ENCODE results near the gene TCIRG1. TPM values are rescaled to one million over a fixed set of nuclear protein-coding genes. Genes with fewer than 3 reads are reported as not detected.

The TCIRG1 gene
- polyA plus RNA-seq, 1 donor = 24.7 TPM

DNA sequence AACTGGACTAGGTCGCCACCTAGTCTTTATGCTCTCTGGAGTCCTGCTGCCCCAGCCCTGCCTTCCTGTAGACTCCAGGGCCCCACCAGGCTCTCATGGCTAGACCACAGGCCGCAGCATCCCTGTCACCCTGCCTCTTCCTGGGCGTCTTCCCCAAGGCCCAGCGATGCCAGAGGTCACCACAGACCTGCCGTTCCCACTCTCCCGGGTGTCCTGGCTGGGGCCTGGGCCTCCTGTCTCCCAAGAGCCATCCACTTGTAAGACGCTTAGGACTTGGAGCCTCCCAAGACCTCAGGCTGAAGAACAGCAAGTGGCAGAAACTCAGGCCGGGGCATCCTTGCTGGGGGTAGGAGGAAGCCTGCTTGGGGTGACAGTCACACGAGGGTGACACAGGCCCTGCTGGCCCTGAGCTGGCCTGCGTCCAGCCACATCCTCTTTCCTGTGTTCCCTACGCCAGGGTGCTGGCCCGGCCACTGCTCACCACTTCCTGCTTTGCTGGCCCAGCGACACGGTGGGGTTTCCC is 2.0 kb upstream of the TCIRG1 start:
- DNase-seq (ENCODE audit: low read depth) = no peak

DNA sequence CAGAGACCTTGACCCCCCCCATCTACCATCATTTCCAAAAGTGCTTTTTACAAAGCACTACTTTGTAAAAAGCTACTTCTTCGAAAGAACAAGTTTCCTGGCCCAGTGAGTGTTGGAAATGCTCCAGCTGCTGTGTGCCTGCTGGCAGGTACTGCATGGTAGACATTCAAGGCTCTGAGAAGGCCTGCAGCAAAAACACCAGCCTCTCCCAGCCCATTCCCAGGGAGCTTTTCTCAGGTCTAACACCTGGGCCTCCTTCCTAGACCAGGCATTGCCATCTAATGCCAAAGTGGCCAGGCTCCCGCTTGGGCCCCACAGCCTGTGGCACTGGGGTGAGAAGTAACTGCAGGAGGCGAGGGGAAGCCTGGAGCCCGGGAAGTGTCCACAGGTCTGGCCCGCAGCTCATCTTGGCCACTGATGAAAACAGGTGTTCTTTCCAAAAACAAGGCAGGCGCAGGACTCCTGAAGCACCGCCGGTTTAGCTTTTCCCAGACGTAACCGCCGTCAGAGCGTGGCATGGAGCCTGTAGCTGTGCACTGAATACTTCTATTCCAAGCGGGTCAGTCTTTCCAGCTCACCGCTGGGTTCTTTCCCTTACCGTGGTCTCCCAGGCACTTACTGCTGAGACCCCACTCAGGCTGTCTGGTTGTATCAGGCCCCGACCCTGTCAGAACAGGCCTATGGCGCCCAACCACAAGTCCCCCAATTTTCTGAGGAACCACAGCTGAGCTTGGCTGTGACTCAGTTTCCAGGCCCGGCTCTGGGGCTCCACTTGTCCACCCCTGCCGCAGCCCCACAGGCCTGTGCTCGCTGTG is 1.2 kb upstream of the TCIRG1 start:
- DNase-seq (ENCODE audit: low read depth) = no peak

DNA sequence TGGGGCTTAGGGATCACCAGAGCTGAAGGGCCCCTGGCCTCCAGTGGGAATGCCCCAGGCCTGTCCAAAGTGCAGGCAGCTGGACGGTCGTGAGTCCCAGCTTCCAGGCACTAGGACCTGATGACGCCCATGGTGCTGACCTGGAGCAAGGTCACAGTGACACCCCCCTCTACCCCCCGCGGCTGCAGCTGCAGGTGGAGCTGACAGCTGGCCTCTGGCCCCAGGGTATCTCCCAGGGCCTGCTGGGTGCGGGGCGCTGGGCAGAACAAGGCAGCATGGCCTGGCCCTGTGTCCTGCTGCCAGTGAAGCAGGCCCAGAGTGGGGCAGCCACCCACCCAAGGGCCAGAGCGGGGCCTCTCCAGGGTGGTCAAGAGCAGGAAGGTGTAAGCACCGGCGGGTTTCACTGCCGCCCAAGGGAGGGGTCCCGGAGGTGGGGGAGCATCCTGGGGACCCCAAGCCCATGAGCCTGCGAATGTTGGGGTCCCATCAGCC is 553 bp upstream of the TCIRG1 start:
- DNase-seq (ENCODE audit: low read depth) = no peak

DNA sequence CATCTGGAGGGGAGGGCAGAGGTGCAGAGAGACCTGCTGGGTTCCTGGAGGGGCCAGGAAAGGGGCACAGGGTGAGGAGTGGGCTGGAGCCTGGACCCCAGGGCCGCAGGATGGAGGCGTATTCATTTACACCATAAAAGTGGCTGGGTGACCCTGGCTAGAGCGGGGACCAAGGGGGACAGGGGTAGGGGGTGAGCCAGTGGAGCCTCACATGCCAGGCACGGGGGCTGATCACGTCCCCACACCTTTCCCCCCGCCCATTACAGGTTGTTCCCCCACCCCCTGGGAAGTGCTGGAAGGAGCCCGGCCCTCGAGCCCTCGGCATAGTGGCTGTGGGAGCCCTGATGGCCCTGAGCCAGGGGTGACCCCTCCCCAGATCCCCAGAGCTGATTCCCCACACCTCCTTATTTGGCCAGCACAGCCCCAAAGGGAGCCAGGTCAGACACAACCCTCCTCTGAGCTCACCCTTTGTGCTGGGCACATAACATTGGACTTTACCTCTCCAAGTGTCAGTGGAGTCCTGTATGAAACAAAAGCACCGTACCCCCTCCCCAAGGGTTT is 781 bp downstream of the TCIRG1 start:
- DNase-seq (ENCODE audit: low read depth) = no peak

DNA sequence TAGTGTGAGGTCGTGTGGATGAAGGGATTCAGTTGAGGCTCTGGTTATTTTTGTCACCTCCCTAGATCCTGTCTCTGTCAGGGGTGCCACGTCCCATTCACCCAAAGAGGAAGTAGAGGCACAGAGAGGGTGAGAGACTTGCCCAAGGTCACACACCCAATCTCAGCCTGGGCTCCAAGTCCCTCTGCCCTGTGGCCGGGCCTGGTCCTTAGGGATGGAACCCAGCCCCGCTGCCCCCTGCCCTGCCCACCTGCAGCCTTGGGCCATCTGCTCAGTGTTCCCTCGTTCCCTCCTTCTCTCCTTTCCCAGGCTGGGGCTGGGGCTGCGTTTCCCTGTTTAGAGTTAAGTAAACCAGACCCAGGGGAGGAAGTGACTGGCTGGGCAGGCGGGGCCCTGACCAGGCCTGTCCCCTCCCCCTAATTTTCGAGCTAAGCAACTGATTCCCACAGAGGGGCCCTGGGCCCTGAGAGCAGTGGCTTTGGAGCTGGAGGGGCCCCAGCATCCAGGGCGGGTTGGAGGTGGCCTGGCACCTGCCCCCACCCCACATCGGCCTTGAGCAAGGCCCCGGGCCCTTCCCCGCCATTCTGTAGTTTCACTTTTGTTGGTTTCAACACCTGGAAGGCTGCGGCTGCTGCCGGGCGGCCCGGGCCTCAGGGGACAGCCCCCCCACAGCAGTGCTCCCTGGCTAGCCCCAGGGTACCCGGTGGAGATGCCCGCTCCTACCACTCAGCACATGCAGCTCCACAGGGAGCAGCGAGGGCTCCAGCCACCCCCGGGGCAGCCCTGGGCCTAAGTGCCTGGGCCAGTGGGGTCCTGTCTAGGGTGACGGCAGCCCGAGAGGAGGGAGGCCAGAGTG is 1.5 kb downstream of the TCIRG1 start:
- no peak for DNase-seq (ENCODE audit: low read depth)

DNA sequence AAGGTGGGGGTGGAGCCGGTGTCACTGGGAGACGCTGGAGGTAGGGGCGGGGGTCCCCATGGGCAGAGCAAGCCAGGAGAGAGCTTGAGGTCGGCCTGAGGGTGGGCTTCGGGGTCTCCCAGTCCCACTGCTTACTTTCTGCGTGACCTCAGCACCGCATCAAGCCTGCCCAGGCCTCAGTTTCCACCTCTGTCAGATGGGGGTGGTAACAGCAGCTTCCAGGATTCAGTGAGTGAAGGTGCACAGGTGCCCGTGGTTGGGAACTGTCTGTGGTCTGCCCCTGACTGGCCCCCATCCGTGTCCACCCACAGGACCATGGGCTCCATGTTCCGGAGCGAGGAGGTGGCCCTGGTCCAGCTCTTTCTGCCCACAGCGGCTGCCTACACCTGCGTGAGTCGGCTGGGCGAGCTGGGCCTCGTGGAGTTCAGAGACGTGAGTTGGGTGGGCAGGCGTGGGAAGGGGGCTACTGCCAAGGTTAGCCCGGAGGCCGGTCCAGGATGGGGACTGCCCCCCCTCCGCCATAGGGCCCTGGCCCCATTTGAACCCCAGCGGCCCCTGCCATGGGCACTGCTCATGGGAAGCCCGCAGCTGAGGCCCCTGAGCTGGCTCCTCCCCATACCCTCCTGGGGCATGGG is 2.2 kb downstream of the TCIRG1 start:
- no peak for DNase-seq (ENCODE audit: low read depth)

DNA sequence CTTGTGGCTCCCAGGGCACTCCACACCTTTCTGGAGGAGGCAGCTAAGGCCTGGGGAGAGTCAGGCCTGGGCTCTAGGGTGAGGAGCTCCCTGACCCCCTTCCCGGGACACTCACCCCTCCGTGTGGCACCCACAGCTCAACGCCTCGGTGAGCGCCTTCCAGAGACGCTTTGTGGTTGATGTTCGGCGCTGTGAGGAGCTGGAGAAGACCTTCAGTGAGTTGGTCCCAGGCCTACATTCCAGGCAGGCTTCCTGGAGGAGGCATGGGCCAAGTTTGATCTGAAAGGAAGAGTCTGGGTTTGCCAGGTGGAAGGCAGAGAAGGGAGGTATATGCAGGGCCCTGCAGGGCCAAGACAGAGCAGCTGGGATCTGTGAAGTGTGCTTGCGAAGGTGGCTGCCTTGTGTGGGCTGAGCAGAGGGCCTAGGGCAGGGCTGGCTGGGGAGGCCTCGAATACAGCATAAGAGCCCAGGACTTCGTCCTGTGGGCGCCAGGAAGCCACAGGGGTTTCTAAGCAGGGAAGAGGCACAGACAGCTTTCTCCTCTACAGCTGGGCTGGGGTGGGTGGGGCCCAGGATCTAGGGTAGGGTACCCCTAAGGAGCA is 2.9 kb downstream of the TCIRG1 start:
- DNase-seq (ENCODE audit: low read depth) = no peak

DNA sequence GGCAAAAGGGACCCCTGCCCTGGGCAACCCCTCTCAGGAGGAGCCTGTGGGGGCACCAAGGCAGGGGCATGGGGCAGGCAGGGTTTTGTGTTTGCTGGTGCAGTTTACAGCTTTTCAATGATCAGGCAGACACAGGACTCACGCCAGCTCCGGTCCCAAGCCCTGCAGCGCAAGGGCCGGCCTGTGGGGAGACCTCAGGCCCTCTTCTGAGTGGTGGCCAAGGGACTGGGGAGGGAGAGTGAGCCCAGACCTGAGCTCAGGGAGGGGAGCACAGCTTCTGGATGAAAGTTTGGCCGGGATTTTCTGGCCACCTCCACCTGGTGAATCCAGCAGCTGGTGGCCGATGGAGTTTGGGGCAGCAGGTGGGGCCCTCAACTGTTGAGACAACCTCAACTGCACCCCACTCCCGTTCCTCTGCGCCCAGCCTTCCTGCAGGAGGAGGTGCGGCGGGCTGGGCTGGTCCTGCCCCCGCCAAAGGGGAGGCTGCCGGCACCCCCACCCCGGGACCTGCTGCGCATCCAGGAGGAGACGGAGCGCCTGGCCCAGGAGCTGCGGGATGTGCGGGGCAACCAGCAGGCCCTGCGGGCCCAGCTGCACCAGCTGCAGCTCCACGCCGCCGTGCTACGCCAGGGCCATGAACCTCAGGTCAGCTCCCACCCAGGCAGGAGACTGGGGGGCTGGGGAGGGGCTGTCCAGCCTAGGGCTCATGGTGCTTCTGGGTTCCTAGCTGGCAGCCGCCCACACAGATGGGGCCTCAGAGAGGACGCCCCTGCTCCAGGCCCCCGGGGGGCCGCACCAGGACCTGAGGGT is 3.6 kb downstream of the TCIRG1 start:
- no peak for DNase-seq (ENCODE audit: low read depth)

DNA sequence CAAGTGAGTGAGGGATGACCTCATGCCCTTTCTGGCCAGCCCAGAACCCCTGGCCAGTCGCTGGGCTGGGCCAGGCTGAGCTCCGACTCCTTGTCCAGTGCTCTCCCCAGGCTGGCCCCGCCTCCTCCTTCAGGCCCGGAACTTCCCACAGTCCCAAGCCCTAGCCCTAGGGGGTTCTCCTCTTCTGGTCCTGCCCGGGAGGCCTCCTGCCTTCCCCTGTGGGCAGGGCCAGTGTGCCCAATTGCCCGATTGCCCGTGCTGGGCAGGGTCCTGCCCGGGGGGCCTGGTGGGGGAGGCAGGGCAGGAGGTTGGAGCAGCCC is 4.2 kb downstream of the TCIRG1 start:
- no peak for DNase-seq (ENCODE audit: low read depth)

DNA sequence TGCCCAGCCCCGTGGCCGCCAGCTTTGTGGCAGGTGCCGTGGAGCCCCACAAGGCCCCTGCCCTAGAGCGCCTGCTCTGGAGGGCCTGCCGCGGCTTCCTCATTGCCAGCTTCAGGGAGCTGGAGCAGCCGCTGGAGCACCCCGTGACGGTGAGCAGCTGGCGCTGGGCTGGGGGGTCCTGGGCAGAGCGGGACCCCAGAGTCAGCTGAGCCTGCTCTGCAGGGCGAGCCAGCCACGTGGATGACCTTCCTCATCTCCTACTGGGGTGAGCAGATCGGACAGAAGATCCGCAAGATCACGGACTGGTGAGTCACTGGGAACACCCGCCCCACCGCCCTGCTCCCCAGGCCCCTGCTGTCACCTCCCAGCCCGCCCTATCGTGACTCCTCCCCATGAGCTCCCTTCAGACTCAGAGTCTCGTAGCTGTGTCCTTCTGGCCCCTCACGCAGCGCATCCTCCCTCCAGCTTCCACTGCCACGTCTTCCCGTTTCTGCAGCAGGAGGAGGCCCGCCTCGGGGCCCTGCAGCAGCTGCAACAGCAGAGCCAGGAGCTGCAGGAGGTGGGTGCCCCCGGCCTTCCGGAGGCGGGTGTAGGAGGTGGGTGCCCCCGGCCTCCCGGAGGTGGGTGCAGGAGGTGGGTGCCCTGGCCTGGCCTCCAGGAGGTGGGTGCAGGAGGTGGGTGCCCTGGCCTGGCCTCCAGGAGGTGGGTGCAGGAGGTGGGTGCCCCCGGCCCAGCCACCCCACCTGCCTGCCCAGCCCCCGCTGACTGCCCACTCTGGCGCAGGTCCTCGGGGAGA is 4.7 kb downstream of the TCIRG1 start:
- no peak for DNase-seq (ENCODE audit: low read depth)

DNA sequence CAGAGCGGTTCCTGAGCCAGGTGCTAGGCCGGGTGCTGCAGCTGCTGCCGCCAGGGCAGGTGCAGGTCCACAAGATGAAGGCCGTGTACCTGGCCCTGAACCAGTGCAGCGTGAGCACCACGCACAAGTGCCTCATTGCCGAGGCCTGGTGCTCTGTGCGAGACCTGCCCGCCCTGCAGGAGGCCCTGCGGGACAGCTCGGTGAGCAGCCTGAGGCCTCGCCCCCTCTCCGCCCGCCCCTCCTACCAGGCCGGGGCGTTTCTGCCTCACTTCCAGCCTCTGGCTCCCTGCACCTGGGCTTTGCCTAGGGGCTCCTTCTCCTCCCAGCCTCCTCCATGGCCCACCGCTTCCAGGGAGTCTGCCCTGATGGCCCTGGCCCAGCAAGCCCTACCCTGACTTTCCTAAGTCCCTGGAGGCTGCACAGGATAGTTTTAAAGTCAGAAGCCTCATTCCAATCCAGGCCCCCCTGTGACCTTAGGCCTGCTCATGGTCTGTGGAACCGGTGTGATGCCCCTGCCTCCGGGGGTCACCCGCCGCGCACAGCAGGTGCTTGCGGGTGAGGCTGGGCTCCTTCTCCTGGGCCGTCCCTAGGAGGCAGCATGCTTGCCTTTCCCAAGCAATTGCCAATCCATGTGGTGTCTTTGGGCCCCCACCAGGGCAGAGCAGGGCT is 5.5 kb downstream of the TCIRG1 start:
- DNase-seq (ENCODE audit: low read depth) = no peak

DNA sequence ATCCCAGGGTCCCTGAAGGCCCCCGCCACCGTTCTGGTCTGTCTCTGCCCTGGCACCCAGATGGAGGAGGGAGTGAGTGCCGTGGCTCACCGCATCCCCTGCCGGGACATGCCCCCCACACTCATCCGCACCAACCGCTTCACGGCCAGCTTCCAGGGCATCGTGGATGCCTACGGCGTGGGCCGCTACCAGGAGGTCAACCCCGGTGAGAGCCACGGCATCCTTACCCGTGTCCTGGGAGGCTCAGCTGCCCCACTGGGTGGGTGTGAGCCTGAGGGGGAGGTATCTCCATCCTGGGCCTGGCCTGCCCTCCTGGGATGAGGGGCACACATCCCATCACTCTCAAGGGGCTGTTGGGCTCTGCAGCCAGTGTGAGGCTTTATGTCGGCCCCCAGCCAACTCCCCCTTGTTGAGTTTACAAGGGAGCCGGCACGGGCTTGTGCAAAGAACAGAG is 6.1 kb downstream of the TCIRG1 start:
- no peak for DNase-seq (ENCODE audit: low read depth)

DNA sequence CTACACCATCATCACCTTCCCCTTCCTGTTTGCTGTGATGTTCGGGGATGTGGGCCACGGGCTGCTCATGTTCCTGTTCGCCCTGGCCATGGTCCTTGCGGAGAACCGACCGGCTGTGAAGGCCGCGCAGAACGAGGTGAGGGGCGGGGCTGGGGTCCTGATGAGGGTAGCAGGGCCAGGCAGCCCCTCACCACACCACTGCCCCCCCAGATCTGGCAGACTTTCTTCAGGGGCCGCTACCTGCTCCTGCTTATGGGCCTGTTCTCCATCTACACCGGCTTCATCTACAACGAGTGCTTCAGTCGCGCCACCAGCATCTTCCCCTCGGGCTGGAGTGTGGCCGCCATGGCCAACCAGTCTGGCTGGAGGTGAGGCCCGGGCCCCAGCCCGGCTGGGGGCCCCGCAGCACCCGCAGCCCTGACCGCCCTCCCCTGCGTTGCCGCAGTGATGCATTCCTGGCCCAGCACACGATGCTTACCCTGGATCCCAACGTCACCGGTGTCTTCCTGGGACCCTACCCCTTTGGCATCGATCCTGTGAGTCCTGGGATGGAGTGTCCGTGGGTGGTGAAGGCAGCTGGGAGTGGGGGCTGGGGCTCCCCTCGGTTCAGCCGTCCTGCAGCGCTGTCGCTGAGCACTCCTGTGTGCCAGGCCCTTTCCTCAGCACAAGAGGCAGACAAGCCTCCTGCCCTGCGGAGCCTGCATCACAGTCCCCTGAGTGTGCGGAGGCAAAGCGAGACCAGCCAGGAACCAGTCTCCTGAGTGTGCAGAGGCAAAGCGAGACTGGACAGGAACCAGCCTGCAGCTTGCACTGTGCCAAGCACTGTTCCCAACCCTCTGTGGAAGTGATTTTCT is 8.8 kb downstream of the TCIRG1 start:
- DNase-seq (ENCODE audit: low read depth) = no peak

DNA sequence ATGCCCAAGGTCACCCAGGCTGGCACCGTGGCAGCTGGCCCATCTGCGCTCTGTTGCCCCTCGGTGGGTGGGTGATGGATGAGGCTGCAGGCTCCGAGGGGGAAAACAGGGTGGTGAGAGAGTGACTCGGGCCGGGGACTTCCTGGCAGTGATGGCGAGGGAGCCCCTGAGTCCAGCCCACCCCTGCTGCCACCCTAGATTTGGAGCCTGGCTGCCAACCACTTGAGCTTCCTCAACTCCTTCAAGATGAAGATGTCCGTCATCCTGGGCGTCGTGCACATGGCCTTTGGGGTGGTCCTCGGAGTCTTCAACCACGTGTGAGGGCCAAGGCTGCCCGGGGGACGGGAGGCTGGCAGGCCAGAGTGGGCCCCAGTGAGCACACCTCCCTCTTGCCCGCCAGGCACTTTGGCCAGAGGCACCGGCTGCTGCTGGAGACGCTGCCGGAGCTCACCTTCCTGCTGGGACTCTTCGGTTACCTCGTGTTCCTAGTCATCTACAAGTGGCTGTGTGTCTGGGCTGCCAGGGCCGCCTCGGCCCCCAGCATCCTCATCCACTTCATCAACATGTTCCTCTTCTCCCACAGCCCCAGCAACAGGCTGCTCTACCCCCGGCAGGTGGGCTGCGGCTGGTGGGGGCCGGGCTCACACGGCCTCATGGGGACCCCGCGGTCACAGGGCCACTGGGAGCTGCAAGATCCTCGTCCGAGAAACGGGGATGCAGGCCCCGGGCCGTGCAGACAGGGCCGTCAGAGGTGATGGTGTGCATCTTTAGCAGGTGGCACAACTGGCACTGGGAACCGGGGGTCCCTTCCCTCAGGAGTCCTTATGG is 10.1 kb downstream of the TCIRG1 start:
- no peak for DNase-seq (ENCODE audit: low read depth)

DNA sequence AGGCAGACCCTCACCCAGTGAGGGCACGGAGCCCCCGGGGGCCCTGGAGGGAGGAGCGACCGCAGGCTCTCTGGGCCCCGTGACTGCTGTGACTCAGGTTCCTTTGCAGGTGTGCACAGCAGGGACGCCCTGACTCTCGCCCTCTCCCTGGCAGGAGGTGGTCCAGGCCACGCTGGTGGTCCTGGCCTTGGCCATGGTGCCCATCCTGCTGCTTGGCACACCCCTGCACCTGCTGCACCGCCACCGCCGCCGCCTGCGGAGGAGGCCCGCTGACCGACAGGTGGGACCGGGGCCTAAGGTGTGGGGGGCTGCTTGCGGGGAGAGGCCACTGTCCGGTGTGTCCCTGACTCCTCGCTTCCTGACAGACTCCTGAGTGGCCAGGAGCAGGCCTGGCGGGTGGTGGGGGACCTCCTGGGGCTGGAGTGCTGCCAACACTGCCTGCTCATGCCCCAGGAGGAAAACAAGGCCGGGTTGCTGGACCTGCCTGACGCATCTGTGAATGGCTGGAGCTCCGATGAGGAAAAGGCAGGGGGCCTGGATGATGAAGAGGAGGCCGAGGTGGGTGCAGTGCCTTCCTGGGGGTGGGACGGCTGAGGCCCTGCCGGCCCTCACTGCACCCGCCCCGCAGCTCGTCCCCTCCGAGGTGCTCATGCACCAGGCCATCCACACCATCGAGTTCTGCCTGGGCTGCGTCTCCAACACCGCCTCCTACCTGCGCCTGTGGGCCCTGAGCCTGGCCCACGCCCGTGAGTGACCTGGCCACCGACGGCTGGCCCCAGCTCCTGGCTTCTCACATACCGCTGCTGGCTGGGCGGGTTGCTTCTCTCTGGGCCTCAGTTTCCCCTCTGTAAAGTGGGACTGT is 10.9 kb downstream of the TCIRG1 start:
- no peak for DNase-seq (ENCODE audit: low read depth)

DNA sequence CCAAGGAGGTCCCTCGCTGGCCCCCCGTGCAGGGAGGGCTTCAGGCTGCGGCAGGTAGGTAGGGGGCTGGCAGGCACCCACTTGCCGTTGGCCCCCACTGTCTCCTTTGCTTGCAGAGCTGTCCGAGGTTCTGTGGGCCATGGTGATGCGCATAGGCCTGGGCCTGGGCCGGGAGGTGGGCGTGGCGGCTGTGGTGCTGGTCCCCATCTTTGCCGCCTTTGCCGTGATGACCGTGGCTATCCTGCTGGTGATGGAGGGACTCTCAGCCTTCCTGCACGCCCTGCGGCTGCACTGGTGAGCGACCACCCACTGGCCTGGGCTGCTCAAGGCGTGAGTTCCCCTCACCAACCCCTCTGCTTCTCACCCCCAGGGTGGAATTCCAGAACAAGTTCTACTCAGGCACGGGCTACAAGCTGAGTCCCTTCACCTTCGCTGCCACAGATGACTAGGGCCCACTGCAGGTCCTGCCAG is 11.6 kb downstream of the TCIRG1 start:
- no peak for DNase-seq (ENCODE audit: low read depth)
